Stimulated activated CD8-positive, alpha-beta memory T cell treated with anti-CD3 and anti-CD28 coated beads, Interleukin-7, amount 100 ng/mL, for 48 hours (primary cell): ENCODE measurements around the gene TBX2.
"Not testable (repeated sequence)": the region's sequence is repeated elsewhere in the genome, so short reads cannot be mapped to it uniquely, and the experiment has no call there.

Source experiments
- DNase-seq, 2 donors: peaks; one replicate each; pipeline ENCODE4 v3.0.0-alpha.2; 2020; ENCODE audit warnings: low read depth in 1 of 2; ENCODE audit errors: extremely low read depth in 1 of 2

TBX2 gene

DNA sequence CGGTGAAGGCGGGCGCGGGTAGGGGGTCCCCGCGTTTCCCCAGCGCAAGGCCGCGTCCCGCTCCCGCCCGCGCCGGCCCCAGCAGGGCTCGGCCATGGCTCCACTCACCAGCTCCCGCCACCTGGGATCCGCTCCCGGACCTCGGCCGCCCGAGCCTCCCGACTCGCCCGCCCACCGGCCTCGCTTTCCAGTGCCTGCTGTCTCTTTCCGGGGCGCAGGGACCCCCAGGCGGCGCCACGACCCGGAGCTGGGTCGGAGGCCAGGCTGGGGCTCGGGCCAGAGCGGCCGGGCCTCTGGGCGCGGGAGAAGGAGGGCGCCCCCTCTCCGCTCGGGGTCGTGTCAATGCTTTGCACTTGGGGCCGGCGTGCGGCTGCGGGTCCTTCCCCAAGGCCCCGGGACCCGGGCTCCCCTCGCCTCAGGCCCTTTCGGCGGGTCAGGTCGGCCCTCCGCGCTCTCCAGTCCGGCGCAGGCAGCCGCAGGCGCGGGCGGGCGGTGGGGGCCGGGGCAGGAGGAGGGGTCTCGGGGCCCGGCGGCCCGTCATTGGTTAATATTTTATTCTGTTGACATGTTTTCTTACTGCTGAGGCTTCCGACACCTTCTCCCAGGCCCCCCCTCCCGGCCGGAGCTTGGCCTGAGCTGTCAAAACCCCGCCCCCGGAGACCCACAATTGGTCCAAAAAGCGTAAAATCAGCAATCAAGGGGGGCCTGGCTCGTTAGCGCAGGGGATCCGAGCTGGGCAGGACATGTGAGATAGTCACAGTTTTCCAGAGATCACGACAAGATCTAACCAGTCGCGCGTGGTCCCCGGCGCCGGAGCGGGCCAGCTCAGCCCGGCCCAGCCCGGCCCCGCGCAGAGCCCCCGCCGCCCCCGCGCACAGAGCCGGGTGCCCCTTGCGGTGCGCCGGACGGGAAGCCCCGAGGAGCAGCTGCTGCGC, at the start of gene TBX2:
TBX2 (plus strand) TSS at position 713 of the 935 bp plus-strand sequence. CDS start 334 bp downstream, outside the sequence.
- DNase-seq, result no peak

- no peak for DNase-seq
Observed at GRCh38 chr17:61351745-61352407, 47.8 kb upstream of the TBX2 start.

- no peak for DNase-seq
Observed at GRCh38 chr17:61352408-61352770, 47.3 kb upstream of the TBX2 start.

- DNase-seq, result no peak
Observed at GRCh38 chr17:61352781-61353491, 46.7 kb upstream of the TBX2 start.

DNA sequence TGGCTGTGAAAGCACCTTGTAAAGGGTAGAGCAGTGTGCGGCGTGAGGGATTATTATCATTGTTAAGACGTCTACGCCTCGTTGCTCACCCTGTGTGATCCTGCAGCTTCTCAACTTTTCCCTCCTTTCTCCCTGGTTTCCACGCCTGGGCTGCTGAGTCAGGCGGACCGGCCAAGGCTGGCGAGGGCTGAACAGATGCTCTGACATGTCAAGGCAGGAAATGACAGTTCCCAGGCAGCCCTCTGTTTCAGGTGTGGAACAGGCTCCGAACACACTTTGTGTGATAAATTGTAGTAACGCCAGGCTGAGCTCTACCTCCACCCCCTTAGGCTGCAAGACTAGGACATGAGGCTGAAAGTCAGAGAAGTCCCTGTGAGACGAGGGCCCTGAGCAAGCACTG, 46.0 kb upstream of the TBX2 start:
- DNase-seq, result no peak

DNA sequence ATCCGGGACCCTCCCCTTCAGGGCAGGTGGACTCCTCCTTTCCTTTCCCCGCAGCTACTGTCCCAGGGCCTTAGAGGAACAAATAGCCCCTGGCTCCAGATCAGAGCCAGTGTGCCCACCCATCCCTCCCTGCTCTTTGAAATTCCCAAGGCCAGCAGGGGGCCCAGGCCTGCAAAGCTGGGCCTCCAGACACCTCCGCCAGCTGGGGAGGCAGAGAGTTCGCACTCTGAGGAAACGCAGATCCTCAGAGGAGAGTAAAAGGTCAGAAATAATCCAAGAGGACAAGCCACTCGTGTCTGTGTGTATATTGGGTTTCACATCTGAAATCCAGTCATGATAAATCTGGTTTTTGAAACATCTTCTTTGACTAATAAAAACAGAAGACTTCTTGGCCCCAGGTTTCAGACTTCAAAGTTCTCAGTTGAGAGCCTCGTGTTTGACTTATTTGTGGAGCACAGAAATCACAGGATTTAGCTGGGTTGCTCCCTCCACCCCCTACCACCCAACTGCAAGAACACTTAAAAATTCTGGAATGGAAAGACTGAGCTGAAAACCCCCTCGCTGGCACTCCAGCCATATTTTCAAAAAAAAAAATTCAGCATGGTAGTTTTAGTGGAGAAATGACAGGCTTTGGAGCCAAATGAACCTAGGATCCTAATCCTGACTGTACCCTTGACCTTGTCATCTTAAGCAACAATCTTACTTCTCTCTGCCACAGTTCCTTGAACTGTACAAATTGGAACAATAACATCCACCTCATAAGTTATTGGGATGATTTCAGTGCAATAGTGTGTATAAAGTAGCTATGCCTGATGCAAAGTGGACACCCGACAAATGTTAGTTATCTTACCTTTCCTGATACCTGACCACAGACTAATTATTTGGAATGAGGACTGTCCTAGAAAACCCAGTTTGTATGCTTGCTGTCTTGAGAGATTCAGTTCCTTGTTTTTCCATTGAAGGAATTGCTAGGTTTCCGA, 44.5 kb upstream of the TBX2 start:
- DNase-seq, result no peak

- DNase-seq, result not testable (repeated sequence)
Observed at GRCh38 chr17:61357061-61357460, 42.6 kb upstream of the TBX2 start.

DNA sequence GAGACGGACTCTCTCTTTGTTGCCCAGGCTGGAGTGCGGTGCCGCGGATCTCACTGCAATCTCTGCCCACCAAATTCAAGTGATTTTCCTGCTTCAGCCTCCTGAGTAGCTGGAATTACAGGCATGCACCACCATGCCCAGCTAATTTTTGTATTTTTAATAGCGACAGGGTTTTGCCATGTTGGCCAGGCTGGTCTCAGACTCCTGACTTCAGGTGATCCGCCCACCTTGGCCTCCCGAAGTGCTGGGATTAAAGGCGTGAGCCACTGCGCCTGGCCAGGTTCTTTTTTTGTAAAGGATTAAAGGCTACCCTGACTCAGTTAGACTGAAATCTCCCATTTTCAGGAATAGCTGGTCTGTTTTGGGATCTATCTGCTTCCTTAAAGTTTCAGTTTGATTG, 40.1 kb upstream of the TBX2 start:
- not testable (repeated sequence) for DNase-seq

DNA sequence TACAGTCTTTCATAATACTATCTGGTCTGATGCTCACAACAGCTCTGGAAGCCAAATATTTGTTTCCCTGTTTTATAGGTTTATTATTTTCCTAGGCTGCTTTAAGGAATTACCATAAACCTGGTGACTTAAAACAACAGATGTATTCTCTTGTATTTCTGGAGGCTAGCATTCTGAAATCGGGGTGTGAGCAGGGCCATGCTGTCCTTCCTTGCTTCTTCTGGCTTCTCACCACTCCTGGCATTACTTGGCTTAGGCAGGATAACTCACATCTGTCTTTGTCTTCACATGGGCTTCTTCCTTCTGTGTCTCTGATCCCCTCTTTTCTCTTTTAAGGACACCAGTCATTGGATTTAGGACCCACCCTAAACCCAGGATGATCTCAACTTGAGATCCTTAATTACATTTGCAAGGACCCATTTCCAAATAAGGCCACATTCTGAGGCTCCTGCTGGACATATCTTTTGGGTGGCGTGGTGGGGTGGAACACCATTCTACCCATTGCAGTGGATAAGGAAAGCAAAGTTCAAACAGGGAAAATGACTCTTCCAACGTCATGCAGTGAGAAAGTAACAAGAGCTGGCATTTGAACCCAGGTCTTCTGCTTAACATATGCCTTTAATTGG, 39.2 kb upstream of the TBX2 start:
- no peak for DNase-seq

- DNase-seq, result no peak
Observed at GRCh38 chr17:61361084-61361483, 38.6 kb upstream of the TBX2 start.

DNA sequence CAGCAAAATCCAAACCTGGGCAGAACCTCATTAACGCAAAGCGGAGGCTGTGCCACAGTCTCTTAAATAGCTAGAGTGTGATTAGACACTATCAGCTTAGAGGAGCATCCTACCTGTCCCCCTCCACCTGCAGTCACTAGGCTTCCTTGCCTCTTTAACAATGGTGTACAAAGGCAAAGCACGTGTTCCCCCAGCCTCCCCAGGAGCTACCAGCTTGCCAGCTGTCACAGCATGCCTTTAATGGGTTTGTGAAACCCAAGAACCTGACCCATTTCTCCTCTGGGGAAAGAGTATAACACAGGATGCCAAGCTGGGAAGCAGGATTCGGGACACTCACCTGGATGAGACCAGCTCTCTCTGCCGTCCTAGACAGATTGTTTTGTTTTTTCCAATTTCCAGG, 37.2 kb upstream of the TBX2 start:
- no peak for DNase-seq

DNA sequence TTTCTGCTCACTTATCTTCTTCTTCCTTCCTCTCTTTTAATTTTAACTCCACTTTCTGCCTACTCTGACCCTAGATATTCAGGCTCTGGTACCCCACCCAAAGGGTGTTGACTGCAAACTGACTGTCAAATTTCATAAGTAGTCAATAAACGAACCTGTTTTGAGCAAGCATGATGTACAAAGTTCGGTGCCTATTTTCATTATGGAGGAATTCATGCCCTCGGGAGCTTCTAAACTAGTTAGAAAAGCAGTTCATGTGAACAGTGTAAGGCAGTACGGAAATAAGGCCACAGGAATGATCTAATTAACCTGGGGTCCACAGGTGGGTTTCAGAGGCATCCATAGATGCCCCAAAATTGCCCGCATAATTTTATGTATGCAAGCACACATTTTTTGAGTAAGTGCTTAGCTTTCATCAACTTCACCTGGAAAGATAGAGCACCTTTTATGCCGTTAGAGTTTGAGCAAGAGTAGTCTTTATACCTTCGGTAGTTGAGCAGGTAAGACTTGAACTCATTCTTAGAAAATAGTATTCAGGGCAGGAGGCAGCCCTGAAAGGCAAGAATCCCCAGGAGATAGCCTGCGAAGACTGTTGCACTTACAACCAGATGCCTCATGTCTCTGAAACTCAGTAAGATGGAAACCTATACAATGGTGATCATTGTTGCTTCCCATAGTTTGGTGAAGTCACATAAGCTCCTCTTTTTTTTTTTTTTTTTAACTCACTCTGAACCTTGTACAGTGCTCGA, 36.6 kb upstream of the TBX2 start:
- no peak for DNase-seq

GRCh38 chr17:61363601-61364462, 35.8 kb upstream of the TBX2 start:
- no peak for DNase-seq

GRCh38 chr17:61364463-61364846, 35.2 kb upstream of the TBX2 start:
- no peak for DNase-seq

- DNase-seq, result no peak
Observed at GRCh38 chr17:61366076-61366714, 33.4 kb upstream of the TBX2 start.

- DNase-seq, result no peak
Observed at GRCh38 chr17:61366715-61367413, 32.8 kb upstream of the TBX2 start.
